Thoracic aorta (tissue), 2 donors: Measurements from ENCODE around the gene BAZ1A. TPM values are rescaled to one million over a fixed set of nuclear protein-coding genes. Genes with fewer than 3 reads are reported as not detected.

Experiments used
- ATAC-seq: fragments of 150-250 bp; one replicate; pipeline ENCODE4 v1.8.0; 2017; ENCODE audit warnings: low read depth; ENCODE audit not compliant: insufficient number of reproducible peaks, low FRiP score
- DNase-seq: peaks from one replicate; pipeline ENCODE4 v3.0.0-alpha.2; 2020; ENCODE audit warnings: low spot score
- H3K27ac ChIP-seq, 2 donors: fragments of 200-600 bp; sonication (generic); 1 replicate in 1 of 2; 2 replicates in 1 of 2; pipeline ENCODE4 v1.5.1; 2016; ENCODE audit warnings: mild to moderate bottlenecking in 2 of 2, moderate library complexity in 2 of 2
- H3K27me3 ChIP-seq: fragments of 200-600 bp; sonication (generic); replicated peaks from 2 replicates; pipeline ENCODE4 v1.6.0; 2016; ENCODE audit warnings: mild to moderate bottlenecking; ENCODE audit not compliant: insufficient read depth
- H3K36me3 ChIP-seq: fragments of 200-600 bp; sonication (generic); one replicate; pipeline ENCODE4 v1.5.1; 2016
- H3K4me1 ChIP-seq, 2 donors: fragments of 200-600 bp; sonication (generic); 1 replicate in 1 of 2; 2 replicates in 1 of 2; pipeline versions ENCODE4 v1.5.1 to v1.6.0; 2016; ENCODE audit warnings: low read depth in 2 of 2, mild to moderate bottlenecking in 1 of 2; ENCODE audit not compliant: control insufficient read depth in 1 of 2
- H3K4me3 ChIP-seq: fragments of 200-600 bp; sonication (generic); 2 replicates; pipeline ENCODE4 v1.5.1; 2016; ENCODE audit warnings: mild to moderate bottlenecking
- H3K9me3 ChIP-seq: fragments of 200-600 bp; sonication (generic); 2 replicates; pipeline ENCODE4 v1.5.1; 2016
- CTCF ChIP-seq: fragments of 200-600 bp; sonication (generic); IDR thresholded peaks from one replicate; pipeline ENCODE4 v1.5.1; 2019; ENCODE audit warnings: antibody characterized with exemption
- total RNA-seq, 2 donors: library from RNA; depleted of rRNA; stranded (reverse); fragments of >200 nt; gene quantifications; one replicate each; pipeline versions ENCODE4 v1.1.0 to v1.2.3, GENCODE V29; 2016

Gene BAZ1A
- total RNA-seq, 2 donors from 2014 or later: 16.1 to 51.6 TPM

GRCh38 chr14:34797747-34798583, 77.2 kb downstream of the BAZ1A start:
- TF ChIP-seq CTCF: no peak
- Histone ChIP-seq H3K4me3 (no peak overlapping the region), H3K27ac (no peak overlapping the region), H3K4me1 (peaks cover 3 to 12% of the 10 kb centered on the region in 2 donors), H3K27me3 (no peaks in the 10 kb centered on the region), H3K9me3 (no peaks in the 10 kb centered on the region), H3K36me3 (peaks cover 28% of the 10 kb centered on the region)
- ATAC-seq (no peak), DNase-seq (no peak)

GRCh38 chr14:34796902-34797301, 78.3 kb downstream of the BAZ1A start:
- TF ChIP-seq CTCF: no peak
- no peak overlapping the region for H3K27ac ChIP-seq
- H3K4me1 ChIP-seq: peaks cover 3 to 12% of the 10 kb centered on the region in 2 donors
- H3K4me3 ChIP-seq: no peak overlapping the region
- no peaks in the 10 kb centered on the region for H3K9me3 ChIP-seq
- ATAC-seq: no peak
- H3K27me3 ChIP-seq: no peaks in the 10 kb centered on the region
- peaks cover 20% of the 10 kb centered on the region for H3K36me3 ChIP-seq
- no peak for DNase-seq

GRCh38 chr14:34794941-34795340, 80.2 kb downstream of the BAZ1A start:
- ATAC-seq (no peak), DNase-seq (no peak)
- no peaks in the 10 kb centered on the region for H3K9me3 ChIP-seq
- peaks cover 3 to 12% of the 10 kb centered on the region in 2 donors for H3K4me1 ChIP-seq
- peak overlapping the region in 1 of 2 donors; percentile 28 for H3K27ac ChIP-seq
- H3K27me3 ChIP-seq: no peaks in the 10 kb centered on the region
- H3K4me3 ChIP-seq: no peak overlapping the region
- no peak for TF ChIP-seq CTCF
- H3K36me3 ChIP-seq: peaks cover 24% of the 10 kb centered on the region

GRCh38 chr14:34794217-34794616, 80.9 kb downstream of the BAZ1A start:
- H3K36me3 ChIP-seq: peaks cover 17% of the 10 kb centered on the region
- no peak for ATAC-seq
- peaks cover 3 to 12% of the 10 kb centered on the region in 2 donors for H3K4me1 ChIP-seq
- DNase-seq: no peak
- no peaks in the 10 kb centered on the region for H3K27me3 ChIP-seq
- TF ChIP-seq CTCF: no peak
- peak overlapping the region in 1 of 2 donors; percentile 28 for H3K27ac ChIP-seq
- H3K9me3 ChIP-seq: no peaks in the 10 kb centered on the region
- H3K4me3 ChIP-seq: no peak overlapping the region

- peaks cover 5% of the 10 kb centered on the region for H3K36me3 ChIP-seq
- no peak for TF ChIP-seq CTCF
- peaks cover 3 to 12% of the 10 kb centered on the region in 2 donors for H3K4me1 ChIP-seq
These were observed 82.6 kb downstream of the BAZ1A start for GRCh38 chr14:34792598-34792997.

More at GRCh38 chr14:34792598-34792997, 82.6 kb downstream of the BAZ1A start:
- Histone ChIP-seq H3K9me3 (no peaks in the 10 kb centered on the region), H3K27me3 (no peaks in the 10 kb centered on the region), H3K27ac (no peak overlapping the region), H3K4me3 (no peak overlapping the region)
- ATAC-seq (no peak), DNase-seq (no peak)
